HEK293T (cell line): ENCODE measurements around the gene GAN.

Experiments used
- CTCF ChIA-PET: fragments of 350-600 bp; formaldehyde crosslinking; extraction: SDS; loops from one replicate; lab custom pipeline; 2021; ENCODE audit warnings: antibody characterized with exemption, inconsistent platforms; lab: Yijun Ruan, JAX
- POLR2A ChIA-PET: fragments of 350-600 bp; formaldehyde crosslinking; extraction: SDS; loops from one replicate; lab custom pipeline; 2020; ENCODE audit warnings: antibody characterized with exemption, inconsistent platforms; lab: Yijun Ruan, JAX
- DNase-seq: peaks from one replicate; pipeline ENCODE4 v3.0.0; 2012; ENCODE audit warnings: mixed read lengths; ENCODE audit errors: extremely low spot score
- ARNT ChIP-seq: fragments of 450-650 bp; IDR thresholded peaks from 2 replicates; pipeline ENCODE4 v1.6.1; 2017; ENCODE audit warnings: mild to moderate bottlenecking
- BHLHE40 ChIP-seq: fragments of 450-650 bp; IDR thresholded peaks from 2 replicates; pipeline ENCODE4 v1.6.1; 2016; ENCODE audit warnings: mild to moderate bottlenecking, moderate library complexity, borderline replicate concordance
- CTBP1 ChIP-seq: fragments of 450-650 bp; IDR thresholded peaks from 2 replicates; pipeline ENCODE4 v1.6.1; 2016; ENCODE audit warnings: borderline replicate concordance
- ELF4 ChIP-seq: fragments of 450-650 bp; IDR thresholded peaks from 2 replicates; pipeline ENCODE4 v1.6.1; 2017; ENCODE audit warnings: antibody characterized with exemption
- FOXA1 ChIP-seq: fragments of 450-650 bp; IDR thresholded peaks from 2 replicates; pipeline ENCODE4 v1.6.1; 2016; ENCODE audit warnings: mild to moderate bottlenecking
- FOXK2 ChIP-seq: fragments of 450-650 bp; IDR thresholded peaks from 2 replicates; pipeline ENCODE4 v1.6.1; 2016; ENCODE audit warnings: mild to moderate bottlenecking
- FOXM1 ChIP-seq: fragments of 450-650 bp; IDR thresholded peaks from 2 replicates; pipeline ENCODE4 v1.6.1; 2017; ENCODE audit warnings: mild to moderate bottlenecking, borderline replicate concordance
- HDGF ChIP-seq: fragments of 450-650 bp; IDR thresholded peaks from 2 replicates; pipeline ENCODE4 v1.6.1; 2017; ENCODE audit warnings: antibody characterized with exemption, borderline replicate concordance
- L3MBTL2 ChIP-seq: fragments of 450-650 bp; conservative IDR thresholded peaks from 2 replicates; pipeline ENCODE4 v1.6.1; 2016; ENCODE audit warnings: mild to moderate bottlenecking
- LEF1 ChIP-seq: fragments of 450-650 bp; IDR thresholded peaks from 2 replicates; pipeline ENCODE4 v1.6.1; 2017; ENCODE audit warnings: mild to moderate bottlenecking, borderline replicate concordance
- NFRKB ChIP-seq: fragments of 450-650 bp; IDR thresholded peaks from 2 replicates; pipeline ENCODE4 v1.6.1; 2016; ENCODE audit warnings: mild to moderate bottlenecking, moderate library complexity
- SP1 ChIP-seq: fragments of 450-650 bp; IDR thresholded peaks from 2 replicates; pipeline ENCODE4 v1.6.1; 2017
- SUZ12 ChIP-seq: fragments of 450-650 bp; IDR thresholded peaks from 2 replicates; pipeline ENCODE4 v1.6.1; 2016; ENCODE audit warnings: mild to moderate bottlenecking
- TARDBP ChIP-seq: fragments of 450-650 bp; IDR thresholded peaks from 2 replicates; pipeline ENCODE4 v1.6.1; 2016
- ZNF384 ChIP-seq: fragments of 450-650 bp; IDR thresholded peaks from 2 replicates; pipeline ENCODE4 v1.6.1; 2016
- TF ChIP-seq, protein P1 (sequence below): fragments of 450-650 bp; IDR thresholded peaks from 2 replicates; pipeline ENCODE4 v1.6.1; 2016

Gene GAN

DNA sequence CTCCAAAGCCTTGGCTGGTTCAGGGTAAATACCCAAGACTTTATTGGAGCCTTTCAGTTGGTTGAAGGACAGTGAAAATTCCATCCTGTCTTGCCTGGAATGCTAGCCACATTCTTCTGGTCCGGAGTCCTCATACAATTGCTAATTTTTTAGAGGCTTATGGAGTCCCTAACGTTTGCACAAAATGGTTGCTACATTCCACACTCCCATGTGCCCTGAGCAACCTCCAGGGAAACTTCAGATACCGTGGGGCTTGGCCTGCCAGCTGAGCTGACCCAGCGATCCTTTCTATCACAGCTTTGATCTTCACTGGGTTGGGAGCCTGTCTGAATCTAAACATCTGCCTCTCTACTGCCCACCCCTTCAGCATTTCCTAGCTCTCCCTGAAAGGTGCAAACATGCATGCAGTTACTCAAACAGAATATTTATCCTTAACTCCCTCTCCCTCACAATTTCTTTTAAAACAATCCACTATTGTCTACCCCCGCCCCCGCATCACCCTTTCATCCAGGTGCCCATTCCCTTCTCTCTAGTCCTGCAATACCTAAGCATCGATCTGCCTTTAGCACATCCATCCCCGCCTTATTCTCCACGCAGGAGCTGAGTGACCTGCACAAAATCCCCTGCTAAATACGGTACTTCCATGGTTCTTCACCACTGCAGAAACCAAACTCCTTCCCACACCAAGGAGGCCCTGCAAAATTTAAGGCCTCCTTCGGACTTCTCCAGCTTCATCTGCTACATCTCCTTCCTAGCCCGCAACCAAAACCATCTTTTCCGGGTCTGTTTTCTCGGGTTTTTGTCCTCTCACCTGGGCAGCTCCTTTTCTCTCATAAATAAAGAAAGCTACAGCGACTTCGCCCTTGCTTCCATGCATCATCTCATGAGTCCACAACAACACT is 810 bp upstream of the GAN start:
- ChIA-PET POLR2A (interaction anchor here (0.9 to 1.6 kb wide), 8 partner anchors 9 to 237 kb away, joined by 4 to 6 read pairs (median 4); partner anchors contain the start of gene C16orf46), CTCF (interaction anchor here (1.1 kb wide), 1 partner anchor 109 kb away, joined by 3 read pairs; no protein-coding TSS in a partner anchor)
- no peak for TF ChIP-seq NFRKB
- no peak for TF ChIP-seq SP1
- no peak for TF ChIP-seq SUZ12
- no peak for TF ChIP-seq ARNT
- TF ChIP-seq FOXK2, result no peak
- TF ChIP-seq ELF4, result no peak
- TF ChIP-seq, protein P1, sequence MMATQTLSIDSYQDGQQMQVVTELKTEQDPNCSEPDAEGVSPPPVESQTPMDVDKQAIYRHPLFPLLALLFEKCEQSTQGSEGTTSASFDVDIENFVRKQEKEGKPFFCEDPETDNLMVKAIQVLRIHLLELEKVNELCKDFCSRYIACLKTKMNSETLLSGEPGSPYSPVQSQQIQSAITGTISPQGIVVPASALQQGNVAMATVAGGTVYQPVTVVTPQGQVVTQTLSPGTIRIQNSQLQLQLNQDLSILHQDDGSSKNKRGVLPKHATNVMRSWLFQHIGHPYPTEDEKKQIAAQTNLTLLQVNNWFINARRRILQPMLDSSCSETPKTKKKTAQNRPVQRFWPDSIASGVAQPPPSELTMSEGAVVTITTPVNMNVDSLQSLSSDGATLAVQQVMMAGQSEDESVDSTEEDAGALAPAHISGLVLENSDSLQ, result no peak
- TF ChIP-seq LEF1, result no peak
- no peak for TF ChIP-seq FOXA1
- no peak for TF ChIP-seq HDGF
- no peak; the same call in 1 of the 2 replicates for TF ChIP-seq L3MBTL2
- no peak for TF ChIP-seq BHLHE40
- no peak for TF ChIP-seq CTBP1
- no peak for DNase-seq

DNA sequence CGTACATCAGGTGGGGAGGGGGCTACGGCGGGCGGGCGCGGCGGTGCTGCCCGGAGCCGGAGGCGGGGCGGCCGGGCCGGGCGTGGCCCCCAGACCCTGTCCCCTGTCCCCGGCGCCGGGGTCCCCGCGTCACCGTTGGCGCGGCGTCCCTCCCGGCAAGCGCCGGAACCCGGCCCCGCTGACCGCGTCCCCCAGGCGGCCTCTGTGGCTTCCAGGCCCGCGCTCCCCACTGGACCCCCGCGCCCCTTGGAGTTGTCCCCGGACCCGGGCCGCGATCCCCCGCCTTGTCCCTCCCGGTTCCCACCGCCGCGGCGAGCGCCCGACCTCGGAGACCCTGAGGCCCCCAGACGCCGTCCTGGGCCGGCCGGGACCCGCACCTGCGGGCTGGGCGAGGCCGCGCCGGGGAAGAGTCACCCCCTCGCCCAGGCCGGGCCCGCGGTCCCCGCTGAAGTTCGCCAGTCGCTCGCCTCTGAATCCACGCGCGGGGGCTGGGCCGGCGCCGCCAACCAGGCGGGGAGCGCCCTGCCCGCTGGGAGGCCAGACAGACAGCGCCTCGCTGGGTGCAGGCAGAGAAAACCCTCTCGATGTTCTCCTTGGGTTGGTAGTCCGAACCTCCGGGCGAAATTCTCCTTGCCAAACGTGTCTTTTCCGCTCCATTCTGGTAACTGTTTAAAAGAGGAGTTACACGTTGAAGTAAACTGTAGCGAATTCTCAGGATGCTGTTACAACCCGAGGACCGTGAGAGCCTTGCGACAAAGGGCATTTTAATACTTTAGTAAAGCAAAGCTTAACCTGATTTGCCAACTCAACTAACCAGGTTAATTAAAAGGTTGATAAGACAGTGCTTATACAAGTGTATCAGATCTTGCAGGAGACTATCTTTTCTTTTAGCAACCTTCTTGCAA is 761 bp downstream of the GAN start:
- ChIA-PET CTCF (no interaction called here), POLR2A (interaction anchor here (0.9 to 1.6 kb wide), 4 partner anchors 7 to 42 kb away, joined by 4 to 5 read pairs (median 4); no protein-coding TSS in a partner anchor)
- TF ChIP-seq FOXM1, result no peak
- no peak for TF ChIP-seq L3MBTL2
- TF ChIP-seq ELF4, result no peak
- TF ChIP-seq CTBP1, result no peak
- no peak for TF ChIP-seq BHLHE40
- no peak for TF ChIP-seq ARNT
- no peak for TF ChIP-seq TARDBP
- TF ChIP-seq ZNF384, result no peak
- no peak for TF ChIP-seq SP1
- no peak for TF ChIP-seq NFRKB
- TF ChIP-seq LEF1, result no peak
- TF ChIP-seq, protein P1, result no peak
- no peak for TF ChIP-seq FOXA1
- no peak for TF ChIP-seq SUZ12
- DNase-seq, result peak; percentile 33

DNA sequence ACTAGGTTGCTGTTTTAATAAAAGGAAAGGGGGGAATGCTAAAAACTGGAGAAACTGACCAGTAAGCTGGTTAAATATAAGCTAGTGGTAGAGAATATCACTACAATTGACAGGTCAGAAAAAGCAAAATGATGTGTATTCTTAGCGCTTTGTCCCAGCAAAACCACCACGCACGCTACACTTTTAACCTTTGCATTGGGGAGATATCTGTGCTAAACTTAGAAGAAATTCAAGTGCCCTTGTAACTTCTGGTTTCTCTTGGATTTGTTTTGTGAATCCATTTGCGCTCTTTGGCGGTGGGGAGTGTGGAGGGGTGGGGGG is 1.4 kb downstream of the GAN start:
- POLR2A ChIA-PET, result no interaction called here
- DNase-seq, result no peak
- TF ChIP-seq BHLHE40 (no peak), ELF4 (no peak), NFRKB (no peak)
- CTCF ChIA-PET, result no interaction called here

DNA sequence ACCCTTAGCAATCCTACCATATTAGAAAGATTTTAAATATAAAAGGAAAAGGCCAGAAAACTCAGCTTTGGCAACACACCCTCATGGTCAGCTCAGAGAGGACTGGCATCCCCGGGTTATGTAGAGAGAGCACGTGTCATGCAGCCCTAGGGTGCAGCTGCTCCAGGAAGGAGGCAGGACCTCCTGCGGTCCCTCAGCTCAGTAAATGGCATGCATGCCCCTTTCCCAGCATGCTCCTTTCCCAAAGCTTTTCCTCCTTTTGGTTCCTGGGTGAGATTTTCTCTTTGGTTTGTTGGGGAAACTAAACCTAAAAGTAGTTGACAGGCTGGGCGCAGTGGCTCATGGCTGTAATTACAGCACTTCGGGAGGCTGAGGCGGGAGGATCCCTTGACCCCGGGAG is 3.9 kb downstream of the GAN start:
- TF ChIP-seq TARDBP (no peak), L3MBTL2 (0 out of 2 replicates have a peak, but pooled peaks have one; percentile 24)
- DNase-seq, result peak; percentile 15
- ChIA-PET CTCF (interaction anchor here (1.1 kb wide), 1 partner anchor 29 kb away, joined by 3 read pairs; no protein-coding TSS in a partner anchor), POLR2A (no interaction called here)

- CTCF ChIA-PET, result interaction anchor here (0.6 to 1.1 kb wide), 3 partner anchors 11 to 237 kb away, joined by 3 to 6 read pairs (median 4); no protein-coding TSS in a partner anchor
- DNase-seq, result no peak
- TF ChIP-seq SUZ12, result no peak
- TF ChIP-seq NFRKB, result no peak
- no peak for TF ChIP-seq L3MBTL2
- no peak for TF ChIP-seq ZNF384
- no peak for TF ChIP-seq FOXM1
- TF ChIP-seq CTBP1, result no peak
- no peak for TF ChIP-seq ARNT
- no peak for TF ChIP-seq SP1
- TF ChIP-seq, protein P1, result no peak
- TF ChIP-seq HDGF, result no peak
- TF ChIP-seq FOXA1, result no peak
- no peak for TF ChIP-seq TARDBP
- no peak for TF ChIP-seq BHLHE40
- no peak for TF ChIP-seq ELF4
- TF ChIP-seq FOXK2, result no peak
- POLR2A ChIA-PET, result no interaction called here
Measured at GRCh38 chr16:81319221-81319912, 4.6 kb downstream of the GAN start.
